D721Med (cell line): ENCODE data around the gene CST3.

Experiments used
- DNase-seq: peaks from one replicate; pipeline ENCODE4 v3.0.0; 2011; ENCODE audit warnings: low spot score; ENCODE audit not compliant: insufficient read length
- FAIRE-seq: peaks from 2 replicates; lab custom pipeline; 2011; peaks lifted over from hg19 to GRCh38; lab: Jason Lieb, UNC
- TF ChIP-seq, protein P1 (sequence below): IDR thresholded peaks from 2 replicates; pipeline ENCODE4 v1.5.1; 2012; ENCODE audit warnings: mild to moderate bottlenecking, control low read depth; ENCODE audit not compliant: insufficient read depth; ENCODE audit errors: missing control alignments

CST3 gene

DNA sequence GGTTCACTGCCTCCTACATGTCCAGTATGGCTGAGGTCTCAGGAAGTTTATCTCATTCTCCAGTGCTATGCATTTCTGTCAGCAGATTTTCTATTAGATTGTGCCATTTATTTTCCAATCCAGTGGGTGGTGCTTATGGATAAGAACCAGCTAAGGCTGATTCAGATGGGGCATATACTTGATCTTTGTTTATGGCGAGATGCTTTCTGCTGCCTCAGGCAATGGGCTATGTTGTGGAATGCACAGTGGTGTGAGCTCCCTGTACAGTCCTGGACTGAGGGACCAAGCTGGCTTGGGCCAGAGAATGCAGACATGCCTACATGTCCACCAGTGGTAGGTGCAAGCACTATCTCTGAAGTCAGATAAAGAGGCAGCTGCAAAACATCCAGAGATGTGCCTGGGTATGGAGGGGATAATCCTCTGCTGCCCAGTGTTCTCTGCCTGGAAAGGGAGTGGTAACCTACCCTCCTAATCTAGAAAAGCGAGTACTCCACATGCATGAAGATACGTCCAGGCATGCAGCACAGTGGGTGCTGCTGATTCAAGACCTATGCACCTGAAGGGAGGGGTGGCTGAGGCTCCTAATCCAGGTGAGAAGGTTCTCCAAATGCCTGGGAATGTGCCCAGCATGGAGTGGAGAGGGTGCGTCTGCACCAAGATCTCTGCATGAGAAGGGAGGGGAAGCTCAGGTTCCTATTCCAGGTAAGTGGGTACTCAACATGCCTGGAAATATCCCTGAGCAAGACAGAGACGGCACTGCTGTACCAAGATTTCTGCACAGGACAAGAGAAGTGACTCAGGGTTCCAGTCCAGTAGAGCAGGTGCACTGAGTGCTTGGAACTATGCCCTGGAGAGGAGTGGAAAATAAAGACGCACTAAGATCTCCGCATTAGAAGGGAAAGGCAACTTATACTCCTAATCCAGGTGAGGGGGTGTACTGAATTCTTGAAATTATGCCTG lies 41.7 kb upstream of the CST3 start:
- TF ChIP-seq, protein P1, sequence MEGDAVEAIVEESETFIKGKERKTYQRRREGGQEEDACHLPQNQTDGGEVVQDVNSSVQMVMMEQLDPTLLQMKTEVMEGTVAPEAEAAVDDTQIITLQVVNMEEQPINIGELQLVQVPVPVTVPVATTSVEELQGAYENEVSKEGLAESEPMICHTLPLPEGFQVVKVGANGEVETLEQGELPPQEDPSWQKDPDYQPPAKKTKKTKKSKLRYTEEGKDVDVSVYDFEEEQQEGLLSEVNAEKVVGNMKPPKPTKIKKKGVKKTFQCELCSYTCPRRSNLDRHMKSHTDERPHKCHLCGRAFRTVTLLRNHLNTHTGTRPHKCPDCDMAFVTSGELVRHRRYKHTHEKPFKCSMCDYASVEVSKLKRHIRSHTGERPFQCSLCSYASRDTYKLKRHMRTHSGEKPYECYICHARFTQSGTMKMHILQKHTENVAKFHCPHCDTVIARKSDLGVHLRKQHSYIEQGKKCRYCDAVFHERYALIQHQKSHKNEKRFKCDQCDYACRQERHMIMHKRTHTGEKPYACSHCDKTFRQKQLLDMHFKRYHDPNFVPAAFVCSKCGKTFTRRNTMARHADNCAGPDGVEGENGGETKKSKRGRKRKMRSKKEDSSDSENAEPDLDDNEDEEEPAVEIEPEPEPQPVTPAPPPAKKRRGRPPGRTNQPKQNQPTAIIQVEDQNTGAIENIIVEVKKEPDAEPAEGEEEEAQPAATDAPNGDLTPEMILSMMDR = no peak
- DNase-seq = no peak
- no peak for FAIRE-seq

DNA sequence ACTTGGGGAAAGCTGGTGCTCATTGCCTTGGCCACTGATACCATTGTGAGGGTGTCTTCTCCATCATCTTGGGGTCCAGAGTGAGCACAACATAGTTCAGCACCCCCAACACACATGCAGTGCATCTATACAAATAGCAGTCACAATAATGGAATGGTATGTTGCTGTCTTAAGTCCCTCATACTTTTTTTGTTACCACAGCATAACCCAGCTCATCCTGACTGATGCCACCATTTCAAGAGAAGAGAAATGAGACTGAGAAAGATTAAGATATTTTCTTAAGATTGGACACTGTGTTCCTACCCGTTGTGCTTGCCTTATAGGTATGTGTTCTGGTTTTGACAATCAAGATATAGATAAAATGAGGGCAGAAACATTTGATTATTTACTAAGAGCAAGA lies 35.5 kb upstream of the CST3 start:
- FAIRE-seq = no peak
- TF ChIP-seq, protein P1 = no peak
- no peak for DNase-seq

DNA sequence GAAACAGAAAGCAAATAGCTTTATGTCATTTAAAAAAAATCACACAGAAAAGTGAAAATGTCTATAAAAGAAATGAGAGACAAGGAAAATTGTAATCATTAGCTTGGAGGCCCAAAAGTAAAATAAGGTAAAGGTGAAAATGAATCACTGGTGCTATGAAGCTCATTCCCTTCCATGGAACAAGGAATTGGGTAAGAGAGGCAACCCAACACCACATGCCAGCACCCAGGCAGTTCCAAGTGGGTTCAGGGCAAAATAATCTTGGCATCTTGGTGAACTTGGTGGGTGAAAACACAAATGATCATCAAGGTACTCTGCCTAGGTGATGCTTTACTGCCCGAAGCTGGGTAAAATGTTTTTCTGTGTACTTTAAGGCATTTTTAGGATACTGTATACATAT lies 34.4 kb upstream of the CST3 start:
- TF ChIP-seq, protein P1 = no peak
- DNase-seq = no peak
- no peak for FAIRE-seq

DNA sequence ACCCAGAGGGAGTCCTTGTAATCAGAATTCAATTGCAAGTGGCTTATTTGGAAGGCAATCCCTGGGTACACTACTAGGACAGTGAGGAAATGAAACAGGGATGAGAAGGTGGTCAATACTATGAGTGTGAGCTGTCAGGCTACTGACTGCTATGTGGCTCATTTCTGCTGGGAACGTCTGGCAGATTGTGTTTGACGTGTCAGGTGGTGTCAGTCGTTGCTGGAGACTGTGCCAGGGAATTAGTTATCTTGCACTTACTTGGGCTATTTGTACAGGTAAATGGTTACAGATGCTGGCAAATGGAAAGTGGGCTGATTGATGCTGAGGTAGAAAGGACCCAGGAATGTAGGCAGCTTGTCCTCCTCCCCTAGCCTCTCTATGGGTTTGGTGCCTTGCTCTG lies 33.7 kb upstream of the CST3 start:
- no peak for FAIRE-seq
- TF ChIP-seq, protein P1 = no peak
- no peak for DNase-seq

DNA sequence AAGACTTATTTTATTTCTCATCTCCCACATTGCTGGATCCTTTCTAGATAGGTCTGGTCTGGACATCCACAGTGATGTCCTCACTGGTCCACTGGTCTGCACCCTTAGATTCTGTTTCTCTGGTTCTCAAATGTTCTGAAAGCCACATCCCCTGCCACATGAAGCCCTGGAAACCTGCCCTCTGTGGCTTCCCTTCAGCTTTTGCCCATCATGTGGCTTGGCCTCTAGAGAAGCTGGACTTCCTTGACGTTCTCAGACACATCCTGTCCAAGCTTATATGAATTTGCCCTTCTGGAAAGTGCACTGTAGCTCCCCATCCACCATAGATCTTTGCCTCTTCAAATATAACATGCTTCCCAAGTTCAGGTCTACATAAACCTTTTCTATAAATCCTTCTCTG lies 32.6 kb upstream of the CST3 start:
- FAIRE-seq = no peak
- TF ChIP-seq, protein P1 = no peak
- DNase-seq = no peak

DNA sequence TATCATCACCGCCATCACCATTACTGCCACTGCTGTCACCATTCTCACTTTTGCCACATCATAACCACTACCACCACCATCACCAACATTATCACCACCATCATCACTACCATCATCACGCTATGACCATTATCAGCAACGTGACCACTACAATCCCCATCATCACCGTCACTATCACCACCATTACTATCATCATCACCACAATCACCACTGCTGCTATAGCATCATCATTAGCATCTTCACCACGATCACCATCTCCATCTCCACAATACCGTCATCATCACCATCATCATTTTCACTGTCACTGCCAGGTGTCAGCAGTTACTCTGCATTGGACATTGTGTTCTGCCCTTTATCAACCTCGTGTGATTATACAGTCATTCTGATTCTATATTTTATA lies 32.1 kb upstream of the CST3 start:
- FAIRE-seq = no peak
- DNase-seq = no peak
- TF ChIP-seq, protein P1 = no peak

DNA sequence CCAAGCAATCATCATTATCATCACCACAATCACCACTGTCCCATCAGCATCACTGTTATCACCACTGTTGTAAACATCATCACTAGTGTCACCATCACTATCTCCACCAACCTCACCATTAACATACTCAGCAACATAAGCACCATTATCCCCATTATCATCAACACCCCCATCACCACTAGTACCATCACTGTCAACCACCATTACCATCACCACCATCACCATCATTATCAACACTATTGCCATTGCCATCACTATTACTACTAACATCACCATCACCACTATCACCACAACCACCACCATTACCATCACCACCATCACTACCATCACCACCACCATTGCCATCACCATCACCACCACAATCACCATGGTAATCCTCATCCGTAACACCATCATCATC lies 31.6 kb upstream of the CST3 start:
- FAIRE-seq (no peak), DNase-seq (no peak)

More for the DNA sequence above, 31.6 kb upstream of the CST3 start:
- TF ChIP-seq, protein P1 = no peak
